Lung (tissue), 12 donors: ENCODE measurements around the gene MLLT1. TPM values are rescaled to one million over a fixed set of nuclear protein-coding genes. Genes with fewer than 3 reads are reported as not detected.

Experiments
- ATAC-seq: fragments of 200-7000 bp; cut with Tn5 transposase; one replicate; pipeline ENCODE4 v1.9.1; 2020; ENCODE audit warnings: moderate number of reproducible peaks; ENCODE audit not compliant: insufficient read depth, low FRiP score
- DNase-seq, 3 donors: peaks; one replicate each; pipeline ENCODE4 v3.0.0-alpha.2; 2013 to 2017
- H3K27ac ChIP-seq, 2 donors: one replicate each; pipeline ENCODE4 v1.5.1; 2013; ENCODE audit warnings: mild to moderate bottlenecking in 2 of 2, moderate library complexity in 2 of 2, control low read depth in 1 of 2, inconsistent platforms in 1 of 2, low read depth in 1 of 2, low read length in 1 of 2
- H3K27me3 ChIP-seq, 3 donors: one replicate each; pipeline ENCODE4 v1.5.1; 2013; ENCODE audit warnings: low read length in 2 of 3; ENCODE audit not compliant: control insufficient read depth in 3 of 3, insufficient read depth in 3 of 3
- H3K36me3 ChIP-seq, 4 donors: one replicate each; pipeline ENCODE4 v1.5.1; 2013; ENCODE audit warnings: low read length in 4 of 4, mild to moderate bottlenecking in 1 of 4, moderate library complexity in 1 of 4; ENCODE audit not compliant: control insufficient read depth in 4 of 4, insufficient read depth in 4 of 4
- H3K4me1 ChIP-seq, 5 donors: one replicate each; pipeline ENCODE4 v1.5.1; 2013; ENCODE audit warnings: low read length in 5 of 5, mild to moderate bottlenecking in 2 of 5, moderate library complexity in 1 of 5; ENCODE audit not compliant: control insufficient read depth in 5 of 5, insufficient read depth in 5 of 5
- H3K4me3 ChIP-seq: one replicate; pipeline ENCODE4 v1.5.1; 2013; ENCODE audit warnings: mild to moderate bottlenecking, control low read depth, moderate library complexity
- H3K9ac ChIP-seq, 2 donors: one replicate each; pipeline ENCODE4 v1.5.1; 2013; ENCODE audit warnings: low read length in 2 of 2, control low read depth in 1 of 2; ENCODE audit not compliant: insufficient read depth in 1 of 2
- H3K9me3 ChIP-seq, 4 donors: one replicate each; pipeline ENCODE4 v1.5.1; 2013; ENCODE audit warnings: low read length in 3 of 4, mild to moderate bottlenecking in 1 of 4, moderate library complexity in 1 of 4; ENCODE audit not compliant: control insufficient read depth in 4 of 4, insufficient read depth in 3 of 4
- CTCF ChIP-seq: IDR thresholded peaks from 2 replicates; pipeline ENCODE4 v1.5.1; 2012; ENCODE audit warnings: mild to moderate bottlenecking; ENCODE audit errors: control extremely low read depth, extremely low read depth
- WGBS, 2 donors: extraction: QIAGEN DNeasy Blood & Tissue Kit; methylation state at CpG; one replicate each; pipeline ENCODE4 v1.1.7; 2013; 5-methylcytosine and 5-hydroxymethylcytosine counted together
- polyA plus RNA-seq, 2 donors: library from polyadenylated mRNA; stranded (reverse); fragments of 200-250 nt; gene quantifications; one replicate each; pipeline ENCODE4 v1.2.1, GENCODE V29; 2013
- total RNA-seq, 2 donors: library from RNA; depleted of rRNA in 1 of 2; stranded (reverse); fragments of >200 nt in 1 of 2; gene quantifications; one replicate each; pipeline ENCODE4 v1.2.1, GENCODE V29; 2014 to 2021
- donor health status: control.
- donor health status: control.
- donor health status: Bipolar disorder and iron deficiency.
- donor health status: healthy.
- donor health status: DM: yes; HTN: yes; CAD: no.

Gene MLLT1
- total and polyA plus RNA-seq, 4 donors: 24.8 to 120 (median 36.2) TPM

DNA sequence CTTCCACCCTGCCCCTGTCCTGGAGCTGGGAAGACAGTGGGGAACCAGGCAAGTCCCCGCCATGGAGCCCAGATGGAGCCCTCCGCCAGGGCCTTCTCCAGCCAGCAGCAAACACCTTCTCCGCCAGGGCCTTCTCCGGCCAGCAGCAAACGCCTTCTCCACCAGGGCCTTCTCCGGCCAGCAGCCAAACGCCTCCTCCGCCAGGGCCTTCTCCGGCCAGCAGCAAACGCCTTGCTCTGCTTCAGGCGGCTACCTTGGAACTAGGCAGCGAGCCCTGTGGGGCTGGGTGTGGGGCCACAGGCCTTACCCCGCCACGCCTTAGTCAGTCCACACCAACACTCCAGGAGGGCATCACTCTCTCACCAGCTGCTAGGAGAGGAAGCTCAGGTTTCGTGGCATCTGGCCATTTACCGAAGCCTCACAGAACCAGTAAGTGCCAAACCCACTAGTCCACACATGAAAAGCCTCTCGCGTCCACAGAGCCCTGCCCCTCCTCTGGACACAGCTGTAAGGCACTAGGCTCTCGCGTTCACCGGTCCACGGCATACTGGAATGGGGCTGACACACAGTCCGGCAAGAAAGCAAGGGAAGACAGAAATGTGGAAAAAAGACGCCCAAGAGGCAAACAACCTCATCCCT lies 41.0 kb downstream of the MLLT1 start:
- no peak overlapping the region for H3K4me3 ChIP-seq

DNA sequence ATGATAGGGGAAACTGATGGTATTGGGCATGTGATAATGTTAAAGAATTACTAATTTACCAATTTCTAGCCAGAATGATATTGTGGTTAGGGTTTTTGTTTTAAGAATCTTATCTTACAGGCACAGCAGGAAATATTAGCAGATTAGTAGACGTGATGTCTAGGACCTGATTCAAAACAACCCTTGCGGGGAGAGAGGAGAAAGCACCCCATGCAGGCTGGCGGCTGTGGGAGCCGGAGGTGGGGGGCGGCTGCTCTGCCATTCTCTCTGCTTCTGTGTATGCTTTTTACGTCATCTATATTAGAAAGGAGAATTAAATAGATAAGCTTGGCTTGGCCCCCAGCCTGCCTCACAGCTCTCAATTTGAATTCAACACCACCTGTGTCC lies 41.5 kb downstream of the MLLT1 start:
- H3K27me3 ChIP-seq: no peaks in the 10 kb centered on the region
- H3K9ac ChIP-seq: no peak overlapping the region
- no peak for TF ChIP-seq CTCF
- peaks cover 12 to 70% (median 43%) of the 10 kb centered on the region in 5 donors for H3K4me1 ChIP-seq
- peaks cover 0 to 3% (median 0%) of the 10 kb centered on the region in 4 donors for H3K36me3 ChIP-seq
- ATAC-seq: no peak
- no peaks in the 10 kb centered on the region for H3K9me3 ChIP-seq
- H3K27ac ChIP-seq: peak overlapping the region; percentile 55 to 88
- 46 to 48% methylated on average over 6 of the region's 6 CpGs for WGBS, 2 donors
- no peak for DNase-seq
- H3K4me3 ChIP-seq: no peak overlapping the region

More for the DNA sequence above, 41.0 kb downstream of the MLLT1 start:
- no peak for TF ChIP-seq CTCF
- ATAC-seq: no peak
- Histone ChIP-seq H3K27me3 (no peaks in the 10 kb centered on the region), H3K27ac (peak overlapping the region; percentile 55 to 88), H3K4me1 (peaks cover 10 to 69% (median 43%) of the 10 kb centered on the region in 5 donors), H3K9me3 (no peaks in the 10 kb centered on the region), H3K36me3 (peaks cover 0 to 3% (median 0%) of the 10 kb centered on the region in 4 donors), H3K9ac (no peak overlapping the region)
- 53 to 63% methylated on average over 24 of the region's 24 CpGs for WGBS, 2 donors
- DNase-seq: peak; percentile 49 to 73 (median 51)

GRCh38 chr19:6236310-6237291 lies 43.2 kb downstream of the MLLT1 start:
- H3K9ac ChIP-seq: no peak overlapping the region
- no peaks in the 10 kb centered on the region for H3K27me3 ChIP-seq
- H3K27ac ChIP-seq: peak overlapping the region in 1 of 2 donors; percentile 78
- H3K4me3 ChIP-seq: no peak overlapping the region
- WGBS, 2 donors: 64 to 75% methylated on average over 37 to 39 of the region's 39 CpGs
- DNase-seq (peak; percentile 56 to 76 (median 70)), ATAC-seq (peak; percentile 13)
- peaks cover 0 to 3% (median 0%) of the 10 kb centered on the region in 4 donors for H3K36me3 ChIP-seq
- no peaks in the 10 kb centered on the region for H3K9me3 ChIP-seq
- no peak for TF ChIP-seq CTCF
- H3K4me1 ChIP-seq: peaks cover 12 to 65% (median 33%) of the 10 kb centered on the region in 5 donors
